AG04450 (cell line): ENCODE measurements around the gene CNTFR. TPM values are rescaled to one million over a fixed set of nuclear protein-coding genes. Genes with fewer than 3 reads are reported as not detected.

Experiments
- CTCF ChIA-PET: fragments of 300-600, 350-600 bp; formaldehyde crosslinking; extraction: SDS; loops from one replicate; lab custom pipeline; 2022; ENCODE audit warnings: antibody characterized with exemption, inconsistent platforms; lab: Charles Lee
- POLR2A ChIA-PET: fragments of 350-600 bp; formaldehyde crosslinking; extraction: SDS; loops from one replicate; lab custom pipeline; 2021; ENCODE audit warnings: antibody characterized with exemption, inconsistent platforms; lab: Yijun Ruan, JAX
- DNase-seq: peaks from one replicate; pipeline ENCODE4 v3.0.0-alpha.2; 2011; ENCODE audit warnings: low read depth, low spot score
- H3K27ac ChIP-seq: one replicate; pipeline ENCODE4 v1.5.1; 2012; ENCODE audit warnings: low read depth, low read length, control low read depth
- H3K27me3 ChIP-seq: one replicate; pipeline ENCODE4 v1.6.0; 2012; ENCODE audit warnings: low read length; ENCODE audit not compliant: control insufficient read depth, insufficient read depth
- H3K4me3 ChIP-seq: 2 replicates; pipeline ENCODE4 v1.5.1; 2011; ENCODE audit warnings: mild to moderate bottlenecking, low read depth, low read length, control low read depth
- H3K9me3 ChIP-seq: 2 replicates; pipeline ENCODE4 v1.5.1; 2012; ENCODE audit warnings: low read length; ENCODE audit not compliant: control insufficient read depth, insufficient read depth
- polyA plus RNA-seq: library from polyadenylated mRNA; depleted of rRNA; stranded (reverse); fragments of >200 nt; gene quantifications from 2 replicates; pipeline ENCODE4 v1.2.3, GENCODE V29; 2011
- TF ChIP-seq, protein P1 (sequence below): IDR thresholded peaks from 2 replicates; pipeline ENCODE4 v1.5.1; 2011; ENCODE audit warnings: low read depth, low read length, control low read depth, inconsistent platforms

The CNTFR gene
- polyA plus RNA-seq, 1 experiment: not detected

DNA sequence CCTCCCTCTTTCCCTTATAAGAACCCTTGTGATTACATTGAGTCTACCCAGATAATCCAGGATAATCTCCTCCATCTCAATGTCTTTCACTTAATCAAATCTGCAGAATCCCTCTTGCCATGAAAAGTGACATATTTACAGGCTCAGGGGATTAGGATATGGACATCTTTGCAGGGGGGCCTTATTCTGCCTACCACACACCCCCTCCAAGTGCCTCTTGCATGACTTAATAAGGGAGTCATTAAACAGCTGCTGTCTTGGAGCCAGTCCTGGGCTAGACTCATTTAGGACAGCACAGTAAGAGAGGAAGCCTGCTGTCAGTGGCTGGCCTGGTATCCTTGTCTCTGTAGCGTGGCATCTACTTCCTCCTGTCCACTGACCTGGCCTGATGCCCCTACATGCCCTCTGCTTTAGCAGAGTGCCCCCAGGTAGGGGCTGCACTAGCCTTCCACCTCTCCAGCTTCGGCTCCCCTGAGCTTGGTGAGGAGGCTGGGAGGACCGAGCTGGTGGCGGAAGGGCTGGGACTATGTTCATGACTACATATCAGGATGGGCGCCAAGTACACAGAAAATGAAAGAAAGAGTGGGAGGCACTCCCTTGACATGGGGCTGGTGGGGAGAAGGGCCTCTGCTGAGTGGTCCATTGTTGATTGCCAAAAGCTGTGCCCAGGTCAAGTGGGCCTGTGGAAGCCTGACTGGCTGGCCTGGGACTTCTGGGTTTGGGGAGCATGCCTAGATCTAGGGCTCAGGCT, 84.0 kb downstream of the CNTFR start:
- no peak overlapping the region for H3K4me3 ChIP-seq
- H3K9me3 ChIP-seq: no peaks in the 10 kb centered on the region
- TF ChIP-seq, protein P1, sequence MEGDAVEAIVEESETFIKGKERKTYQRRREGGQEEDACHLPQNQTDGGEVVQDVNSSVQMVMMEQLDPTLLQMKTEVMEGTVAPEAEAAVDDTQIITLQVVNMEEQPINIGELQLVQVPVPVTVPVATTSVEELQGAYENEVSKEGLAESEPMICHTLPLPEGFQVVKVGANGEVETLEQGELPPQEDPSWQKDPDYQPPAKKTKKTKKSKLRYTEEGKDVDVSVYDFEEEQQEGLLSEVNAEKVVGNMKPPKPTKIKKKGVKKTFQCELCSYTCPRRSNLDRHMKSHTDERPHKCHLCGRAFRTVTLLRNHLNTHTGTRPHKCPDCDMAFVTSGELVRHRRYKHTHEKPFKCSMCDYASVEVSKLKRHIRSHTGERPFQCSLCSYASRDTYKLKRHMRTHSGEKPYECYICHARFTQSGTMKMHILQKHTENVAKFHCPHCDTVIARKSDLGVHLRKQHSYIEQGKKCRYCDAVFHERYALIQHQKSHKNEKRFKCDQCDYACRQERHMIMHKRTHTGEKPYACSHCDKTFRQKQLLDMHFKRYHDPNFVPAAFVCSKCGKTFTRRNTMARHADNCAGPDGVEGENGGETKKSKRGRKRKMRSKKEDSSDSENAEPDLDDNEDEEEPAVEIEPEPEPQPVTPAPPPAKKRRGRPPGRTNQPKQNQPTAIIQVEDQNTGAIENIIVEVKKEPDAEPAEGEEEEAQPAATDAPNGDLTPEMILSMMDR: no peak
- no peak overlapping the region for H3K27ac ChIP-seq
- no peak for DNase-seq
- CTCF ChIA-PET: interaction anchor here (0.7 to 0.9 kb wide), 2 partner anchors 98 to 101 kb away, joined by 3 to 4 read pairs; no protein-coding TSS in a partner anchor
- POLR2A ChIA-PET: interaction anchor here (0.5 kb wide), 1 partner anchor 65 kb away, joined by 3 read pairs; no protein-coding TSS in a partner anchor
- H3K27me3 ChIP-seq: peaks cover 46% of the 10 kb centered on the region

DNA sequence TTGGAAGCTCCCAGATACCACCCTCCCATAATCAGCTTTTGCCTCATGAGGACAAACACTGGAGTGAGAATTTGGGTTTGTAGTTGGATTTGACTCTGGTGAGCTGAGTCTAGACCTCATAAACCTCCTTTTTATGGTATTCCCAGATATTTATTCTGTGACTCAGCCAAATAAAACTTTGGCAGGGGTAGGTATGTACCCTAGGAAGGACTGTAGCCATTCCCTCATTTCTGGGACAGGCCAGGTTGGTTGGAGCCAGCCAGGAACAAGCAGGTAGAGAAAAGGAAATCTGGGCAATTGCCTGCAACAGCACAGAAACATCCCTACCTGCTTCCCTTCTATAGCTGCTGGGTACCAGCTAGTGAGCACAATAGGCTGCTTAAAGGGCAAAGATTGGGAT, 86.1 kb downstream of the CNTFR start:
- no peak for DNase-seq
- TF ChIP-seq, protein P1: no peak
- Histone ChIP-seq H3K27me3 (peaks cover 49% of the 10 kb centered on the region), H3K27ac (no peak overlapping the region), H3K9me3 (no peaks in the 10 kb centered on the region), H3K4me3 (no peak overlapping the region)
- ChIA-PET POLR2A (no interaction called here), CTCF (interaction anchor here (1.7 to 9.5 kb wide), 4 partner anchors 66 to 100 kb away, joined by 9 to 139 read pairs (median 40); no protein-coding TSS in a partner anchor)

DNA sequence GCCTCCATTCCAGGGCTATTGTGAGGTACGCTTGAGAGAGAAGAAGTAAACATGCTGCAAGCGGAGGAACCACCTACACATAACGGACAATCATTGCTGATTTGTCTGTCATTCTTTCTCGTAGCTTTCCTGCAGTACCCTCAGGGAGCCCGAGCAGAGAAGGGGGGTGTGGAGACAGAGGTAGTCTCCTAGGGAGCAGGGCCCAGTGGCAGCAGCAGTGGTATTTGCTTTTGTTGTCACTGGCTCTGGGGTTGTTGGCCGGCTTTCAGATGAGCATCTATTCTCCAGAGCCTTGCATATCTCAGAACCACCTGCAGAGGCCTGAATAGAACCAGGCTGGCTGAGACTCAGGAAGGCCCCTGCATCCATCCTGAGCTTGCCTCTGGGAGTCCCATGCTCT, 86.6 kb downstream of the CNTFR start:
- ChIA-PET CTCF (interaction anchor here (1.7 to 9.5 kb wide), 6 partner anchors 10 to 101 kb away, joined by 9 to 139 read pairs (median 26); no protein-coding TSS in a partner anchor), POLR2A (interaction anchor here (1.5 kb wide), 1 partner anchor 99 kb away, joined by 3 read pairs; no protein-coding TSS in a partner anchor)
- H3K27ac ChIP-seq: no peak overlapping the region
- H3K9me3 ChIP-seq: no peaks in the 10 kb centered on the region
- no peak for DNase-seq
- TF ChIP-seq, protein P1: no peak
- peaks cover 48% of the 10 kb centered on the region for H3K27me3 ChIP-seq
- H3K4me3 ChIP-seq: no peak overlapping the region

DNA sequence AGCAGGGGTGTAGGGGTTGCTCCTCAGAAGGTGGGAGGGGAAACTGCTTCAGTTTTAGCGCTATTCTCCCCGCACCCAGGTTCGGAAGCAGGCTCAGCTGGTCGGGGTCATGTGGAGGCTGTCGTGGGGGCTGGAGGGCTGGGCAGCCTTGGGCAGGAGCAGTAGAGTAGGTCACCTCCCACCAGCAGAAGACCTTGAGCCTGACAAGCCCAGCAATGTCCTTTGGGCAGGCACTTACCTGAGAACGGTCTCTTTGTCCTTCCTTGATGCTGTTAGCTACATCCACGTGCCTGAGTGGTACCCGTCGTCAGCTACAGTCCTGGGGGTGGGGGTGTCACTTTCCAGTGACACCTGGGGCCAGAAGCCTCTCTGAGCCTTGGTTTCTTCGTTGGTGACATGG, 87.1 kb downstream of the CNTFR start:
- Histone ChIP-seq H3K27me3 (peaks cover 47% of the 10 kb centered on the region), H3K4me3 (no peak overlapping the region), H3K9me3 (no peaks in the 10 kb centered on the region), H3K27ac (no peak overlapping the region)
- ChIA-PET CTCF (interaction anchor here (0.6 to 9.5 kb wide), 11 partner anchors 11 to 169 kb away, joined by 3 to 139 read pairs (median 24); no protein-coding TSS in a partner anchor), POLR2A (interaction anchor here (1.5 kb wide), 1 partner anchor 99 kb away, joined by 3 read pairs; no protein-coding TSS in a partner anchor)
- TF ChIP-seq, protein P1: no peak
- no peak for DNase-seq
